GM12875 (cell line): ENCODE measurements around the gene ANXA2.
"Not testable (repeated sequence)": the region's sequence is repeated elsewhere in the genome, so short reads cannot be mapped to it uniquely, and the experiment has no call there.

Experiments used
- H3K4me3 ChIP-seq: one replicate; pipeline ENCODE4 v1.5.1; 2011; ENCODE audit warnings: low read depth, low read length, control low read depth
- TF ChIP-seq, protein P1 (sequence below): IDR thresholded peaks from 2 replicates; pipeline ENCODE4 v1.5.1; 2011; ENCODE audit warnings: low read depth, mild to moderate bottlenecking, control low read depth, inconsistent platforms, low read length, moderate library complexity, borderline replicate concordance; ENCODE audit not compliant: insufficient read depth

ANXA2 gene

DNA sequence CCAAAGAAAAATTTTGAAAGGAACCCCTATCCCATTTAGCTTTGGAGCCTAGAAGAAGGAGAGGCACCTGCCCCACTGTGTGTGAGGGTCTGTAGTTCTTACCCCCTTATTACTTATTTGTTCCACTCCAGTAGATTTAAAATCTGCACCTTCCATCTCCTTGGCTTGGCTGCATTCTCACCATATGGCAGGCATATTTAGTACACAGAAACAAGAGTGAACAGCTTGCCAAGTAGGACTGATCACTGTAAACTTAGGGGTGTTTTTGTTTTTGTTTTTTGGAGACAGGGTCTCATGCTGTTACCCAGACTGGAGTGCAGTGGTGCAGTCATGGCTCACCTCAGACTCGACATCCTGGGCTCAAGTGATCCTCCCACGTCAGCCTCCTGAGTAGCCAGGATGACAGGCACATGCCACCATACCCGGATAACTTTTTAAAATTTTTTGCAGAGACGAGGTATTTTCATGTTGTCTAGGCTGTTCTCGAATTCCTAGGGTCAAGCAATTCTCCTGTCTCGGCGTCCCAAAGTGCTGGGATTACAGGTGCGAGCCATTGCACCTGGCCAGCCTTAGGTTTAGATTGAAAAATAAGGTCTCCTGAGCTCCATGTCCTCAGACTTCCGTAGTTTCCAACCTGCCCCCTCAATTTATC is 14.1 kb upstream of the ANXA2 start:
- TF ChIP-seq, protein P1, sequence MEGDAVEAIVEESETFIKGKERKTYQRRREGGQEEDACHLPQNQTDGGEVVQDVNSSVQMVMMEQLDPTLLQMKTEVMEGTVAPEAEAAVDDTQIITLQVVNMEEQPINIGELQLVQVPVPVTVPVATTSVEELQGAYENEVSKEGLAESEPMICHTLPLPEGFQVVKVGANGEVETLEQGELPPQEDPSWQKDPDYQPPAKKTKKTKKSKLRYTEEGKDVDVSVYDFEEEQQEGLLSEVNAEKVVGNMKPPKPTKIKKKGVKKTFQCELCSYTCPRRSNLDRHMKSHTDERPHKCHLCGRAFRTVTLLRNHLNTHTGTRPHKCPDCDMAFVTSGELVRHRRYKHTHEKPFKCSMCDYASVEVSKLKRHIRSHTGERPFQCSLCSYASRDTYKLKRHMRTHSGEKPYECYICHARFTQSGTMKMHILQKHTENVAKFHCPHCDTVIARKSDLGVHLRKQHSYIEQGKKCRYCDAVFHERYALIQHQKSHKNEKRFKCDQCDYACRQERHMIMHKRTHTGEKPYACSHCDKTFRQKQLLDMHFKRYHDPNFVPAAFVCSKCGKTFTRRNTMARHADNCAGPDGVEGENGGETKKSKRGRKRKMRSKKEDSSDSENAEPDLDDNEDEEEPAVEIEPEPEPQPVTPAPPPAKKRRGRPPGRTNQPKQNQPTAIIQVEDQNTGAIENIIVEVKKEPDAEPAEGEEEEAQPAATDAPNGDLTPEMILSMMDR, result no peak
- H3K4me3 ChIP-seq, result no peak overlapping the region

DNA sequence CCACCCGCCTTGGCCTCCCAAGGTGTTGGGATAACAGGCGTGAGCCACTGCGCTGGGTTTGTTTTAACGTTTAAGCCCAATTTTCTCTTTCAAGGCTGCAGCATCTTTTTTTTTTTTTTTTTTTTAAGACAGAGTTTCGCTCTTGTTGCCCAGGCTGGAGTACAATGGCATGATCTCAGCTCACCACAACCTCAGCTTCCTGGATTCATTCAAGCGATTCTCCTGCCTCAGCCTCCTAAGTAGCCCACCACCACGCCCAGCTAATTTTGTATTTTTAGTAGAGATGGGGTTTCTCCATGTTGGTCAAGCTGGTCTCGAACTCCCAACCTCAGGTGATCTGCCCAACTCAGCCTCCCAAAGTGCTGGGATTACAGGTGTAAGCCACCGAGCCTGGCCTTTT is 12.6 kb upstream of the ANXA2 start:
- not testable (repeated sequence) for H3K4me3 ChIP-seq

DNA sequence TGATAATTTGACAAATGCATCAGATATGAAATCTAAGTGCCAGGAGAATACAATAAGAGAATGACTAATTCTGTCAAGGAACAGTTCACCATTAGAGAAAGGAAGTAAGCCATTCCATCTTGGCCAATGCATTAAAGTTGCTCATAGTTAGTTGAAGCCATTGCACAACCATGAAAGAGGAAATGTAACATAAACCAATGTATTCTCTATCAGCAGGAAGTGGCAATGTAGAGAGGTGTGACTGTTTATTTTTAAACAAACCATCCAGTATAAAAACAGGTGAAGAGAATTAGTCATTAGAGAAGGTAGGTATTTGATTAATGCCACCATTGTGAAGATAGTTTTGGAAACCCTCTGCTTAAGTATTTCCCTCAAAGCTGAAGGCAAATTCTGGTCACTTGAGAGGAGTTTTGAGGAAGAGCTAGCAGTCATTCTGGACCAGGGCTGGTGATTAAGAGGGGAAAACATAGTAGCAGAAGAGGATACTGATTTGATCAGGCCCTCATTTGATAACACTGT is 10.7 kb upstream of the ANXA2 start:
- H3K4me3 ChIP-seq, result no peak overlapping the region

DNA sequence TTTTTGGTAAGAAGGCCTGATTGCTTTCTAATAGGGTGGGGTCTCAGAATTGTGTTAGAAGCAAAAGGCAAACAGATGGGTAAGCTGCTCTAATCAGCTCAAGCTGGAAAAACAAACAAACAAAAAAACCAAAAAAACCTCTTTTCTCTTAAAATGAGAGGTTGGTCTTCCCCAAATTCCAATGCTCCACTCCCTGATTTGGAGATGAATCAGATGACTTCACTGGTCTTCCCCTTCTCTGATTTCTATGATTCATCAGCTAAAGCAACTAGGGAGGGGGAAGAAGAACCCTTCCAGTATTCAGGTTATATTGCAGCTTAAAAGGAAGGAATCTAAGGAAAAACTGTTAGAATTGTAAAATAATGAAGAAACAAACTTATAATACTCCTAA is 9.6 kb upstream of the ANXA2 start:
- TF ChIP-seq, protein P1, result no peak
- no peak overlapping the region for H3K4me3 ChIP-seq

More for the DNA sequence above, 10.7 kb upstream of the ANXA2 start:
- TF ChIP-seq, protein P1, result no peak

DNA sequence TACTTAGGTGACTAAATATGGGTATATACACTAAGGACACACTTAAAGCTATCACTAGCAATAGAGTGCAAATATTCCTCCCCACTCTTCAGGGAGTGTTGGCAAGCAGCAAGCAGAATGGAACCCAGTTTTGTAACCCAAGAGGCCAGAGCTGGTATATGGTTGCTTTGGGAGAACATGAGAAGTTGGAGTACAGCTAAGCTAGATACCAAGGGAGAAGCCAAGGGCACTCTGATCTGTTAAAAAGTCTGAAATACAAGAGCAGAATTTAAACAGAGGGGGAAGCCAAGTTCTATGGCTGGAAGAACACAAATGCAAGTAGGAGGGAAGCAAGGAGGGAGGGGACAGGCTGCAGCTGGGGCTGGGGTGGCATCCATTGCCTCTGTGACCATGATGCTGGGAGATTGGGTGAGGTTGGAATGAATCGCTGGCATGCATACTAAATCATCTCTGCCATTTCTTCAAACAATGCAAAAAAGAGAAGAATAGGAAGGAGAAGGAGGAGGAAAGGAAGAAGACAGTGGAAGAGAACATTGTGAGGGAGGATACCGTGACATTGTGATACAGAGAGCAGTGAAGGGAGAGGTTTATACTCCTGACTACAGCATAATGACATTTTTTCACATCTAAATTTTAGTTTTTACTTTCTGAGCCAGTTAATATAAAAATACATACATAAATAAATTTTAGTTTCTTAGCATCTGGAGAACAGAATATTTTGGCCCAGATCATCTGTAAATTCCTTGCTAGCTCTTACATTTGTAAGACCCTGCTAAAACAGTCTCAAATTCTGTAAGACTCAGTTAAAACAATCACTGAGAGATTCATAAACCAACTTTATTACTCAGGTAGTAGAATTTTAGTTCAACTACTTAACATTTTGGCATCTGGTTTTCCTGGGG is 9.0 kb upstream of the ANXA2 start:
- H3K4me3 ChIP-seq, result no peak overlapping the region
- TF ChIP-seq, protein P1, result no peak

DNA sequence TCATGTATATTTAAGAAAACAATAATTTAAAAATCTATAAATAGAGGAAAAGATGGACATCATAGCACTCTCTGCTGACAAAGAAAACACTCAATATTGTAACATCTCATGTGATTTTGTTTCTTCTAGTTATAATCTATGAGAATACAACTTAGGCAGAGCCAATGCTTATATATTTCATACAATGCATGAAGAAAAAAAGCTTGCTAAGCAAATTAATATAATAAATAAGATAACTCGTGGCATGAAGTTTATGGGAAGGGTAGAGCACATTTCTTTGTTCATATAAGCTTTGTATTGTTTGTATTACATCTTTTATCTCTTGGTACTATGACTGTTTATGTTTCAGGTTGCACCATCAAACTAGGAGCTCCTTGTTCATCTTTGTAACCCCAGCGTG is 7.6 kb upstream of the ANXA2 start:
- no peak overlapping the region for H3K4me3 ChIP-seq
- TF ChIP-seq, protein P1, result no peak

DNA sequence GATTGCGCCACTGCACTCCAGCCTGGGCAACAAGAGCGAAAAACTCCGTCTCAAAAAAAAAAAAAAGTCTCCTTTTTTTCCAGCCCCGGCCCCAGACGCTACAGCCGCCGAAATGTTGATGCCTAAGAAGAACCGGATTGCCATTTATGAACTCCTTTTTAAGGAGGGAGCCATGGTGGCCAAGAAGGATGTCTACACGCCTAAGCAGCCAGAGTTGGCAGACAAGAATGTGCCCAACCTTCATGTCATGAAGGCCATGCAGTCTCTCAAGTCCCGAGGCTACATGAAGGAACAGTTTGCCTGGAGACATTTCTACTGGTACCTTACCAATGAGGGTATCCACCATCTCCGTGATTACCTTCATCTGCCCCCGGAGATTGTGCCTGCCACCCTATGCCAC is 6.6 kb upstream of the ANXA2 start:
- not testable (repeated sequence) for H3K4me3 ChIP-seq

DNA sequence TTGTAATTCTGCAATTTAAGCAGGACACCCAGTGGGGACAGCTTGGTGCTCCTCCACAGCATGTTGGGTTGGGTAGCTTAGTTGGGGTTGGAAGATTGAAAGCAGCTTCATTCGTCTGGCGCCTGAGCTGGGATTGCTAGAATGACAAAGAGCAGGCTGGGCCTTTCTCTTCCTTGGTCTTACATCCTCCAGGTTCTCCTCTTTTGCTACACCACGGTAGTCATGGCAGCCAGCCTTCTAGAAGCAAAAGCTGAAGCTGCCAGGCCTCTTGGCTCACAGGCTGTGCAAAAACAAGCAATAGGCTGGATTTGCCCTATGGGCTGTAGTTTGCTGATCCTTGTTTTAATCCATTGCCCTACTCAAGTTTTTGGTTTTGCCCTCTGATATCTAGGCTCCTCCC is 3.2 kb upstream of the ANXA2 start:
- H3K4me3 ChIP-seq, result no peak overlapping the region
- TF ChIP-seq, protein P1, result no peak
